CD4-positive, alpha-beta T cell treated with Interleukin-4 for 1 hour (primary cell): ENCODE measurements around the gene MIER2.
"Not testable (repeated sequence)": the region's sequence is repeated elsewhere in the genome, so short reads cannot be mapped to it uniquely, and the experiment has no call there.

Experiments used
- DNase-seq, 2 donors: peaks; one replicate each; pipeline ENCODE4 v3.0.0-alpha.2; 2020 to 2022

Gene MIER2

DNA sequence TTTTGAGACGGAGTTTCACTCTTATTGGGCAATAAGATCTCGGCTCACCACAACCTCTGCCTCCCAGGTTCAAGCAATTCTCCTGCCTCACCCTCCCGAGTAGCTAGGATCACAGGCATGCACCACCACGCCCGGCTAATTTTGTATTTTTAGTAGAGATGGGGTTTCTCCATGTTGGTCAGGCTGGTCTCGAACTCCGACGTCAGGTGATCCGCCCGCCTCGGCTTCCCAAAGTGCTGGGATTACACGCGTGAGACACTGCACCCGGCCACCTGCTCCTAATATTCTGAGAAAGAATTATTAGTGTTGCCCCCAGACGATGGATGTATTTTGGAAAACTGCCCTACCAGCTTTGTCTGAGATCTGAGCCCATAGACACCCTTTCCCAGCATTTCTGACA is 10.9 kb upstream of the MIER2 start:
- DNase-seq = not testable (repeated sequence)

DNA sequence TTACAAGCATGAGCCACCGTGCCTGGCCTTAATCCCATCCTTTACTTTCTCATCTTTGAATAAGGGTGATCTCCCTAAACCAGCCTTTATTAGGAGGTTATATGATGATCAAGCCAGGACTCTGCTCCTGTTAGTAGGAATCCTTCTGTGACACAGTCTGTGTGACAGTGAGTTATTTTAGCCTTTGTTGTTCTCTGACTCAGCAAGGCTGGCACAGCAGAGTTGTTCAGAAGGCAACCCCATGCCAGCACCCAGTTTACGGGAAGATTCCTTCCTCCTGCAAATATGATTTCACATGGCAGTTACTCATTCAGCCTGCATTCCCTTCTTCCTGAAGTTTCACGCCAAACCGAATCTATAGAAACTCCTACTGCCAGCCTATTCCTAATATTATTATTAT is 10.5 kb upstream of the MIER2 start:
- no peak for DNase-seq

DNA sequence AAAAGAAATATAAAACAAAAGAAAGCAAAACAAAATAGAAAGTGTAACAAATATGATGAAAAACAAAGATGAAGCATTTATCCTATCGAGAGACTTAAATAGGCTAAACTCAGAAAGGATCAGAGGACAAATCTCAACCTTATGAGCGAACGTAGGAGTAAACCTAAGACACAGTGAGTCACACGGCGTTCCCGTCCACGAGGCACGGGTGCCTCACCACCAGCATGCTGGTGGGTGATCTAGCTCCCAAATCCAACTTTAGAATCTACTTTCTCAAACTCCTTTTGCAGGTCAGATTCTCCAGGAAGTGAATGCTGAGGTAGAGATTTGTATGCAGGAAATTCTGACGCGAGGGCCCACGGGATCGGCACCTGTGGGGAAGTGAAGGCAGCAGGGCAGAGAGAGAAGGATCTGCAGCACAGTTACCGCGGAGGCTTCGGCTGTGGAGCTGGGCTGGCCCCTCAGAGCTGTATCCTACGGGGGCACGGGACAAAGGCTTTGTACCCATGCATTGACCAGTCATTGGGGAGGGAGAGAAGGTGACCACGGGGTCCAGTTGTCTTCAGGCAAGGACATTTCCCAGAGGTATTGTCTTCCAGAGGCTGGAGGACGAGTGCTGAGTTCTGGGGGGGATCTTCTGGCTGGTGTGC is 7.5 kb upstream of the MIER2 start:
- DNase-seq = no peak

DNA sequence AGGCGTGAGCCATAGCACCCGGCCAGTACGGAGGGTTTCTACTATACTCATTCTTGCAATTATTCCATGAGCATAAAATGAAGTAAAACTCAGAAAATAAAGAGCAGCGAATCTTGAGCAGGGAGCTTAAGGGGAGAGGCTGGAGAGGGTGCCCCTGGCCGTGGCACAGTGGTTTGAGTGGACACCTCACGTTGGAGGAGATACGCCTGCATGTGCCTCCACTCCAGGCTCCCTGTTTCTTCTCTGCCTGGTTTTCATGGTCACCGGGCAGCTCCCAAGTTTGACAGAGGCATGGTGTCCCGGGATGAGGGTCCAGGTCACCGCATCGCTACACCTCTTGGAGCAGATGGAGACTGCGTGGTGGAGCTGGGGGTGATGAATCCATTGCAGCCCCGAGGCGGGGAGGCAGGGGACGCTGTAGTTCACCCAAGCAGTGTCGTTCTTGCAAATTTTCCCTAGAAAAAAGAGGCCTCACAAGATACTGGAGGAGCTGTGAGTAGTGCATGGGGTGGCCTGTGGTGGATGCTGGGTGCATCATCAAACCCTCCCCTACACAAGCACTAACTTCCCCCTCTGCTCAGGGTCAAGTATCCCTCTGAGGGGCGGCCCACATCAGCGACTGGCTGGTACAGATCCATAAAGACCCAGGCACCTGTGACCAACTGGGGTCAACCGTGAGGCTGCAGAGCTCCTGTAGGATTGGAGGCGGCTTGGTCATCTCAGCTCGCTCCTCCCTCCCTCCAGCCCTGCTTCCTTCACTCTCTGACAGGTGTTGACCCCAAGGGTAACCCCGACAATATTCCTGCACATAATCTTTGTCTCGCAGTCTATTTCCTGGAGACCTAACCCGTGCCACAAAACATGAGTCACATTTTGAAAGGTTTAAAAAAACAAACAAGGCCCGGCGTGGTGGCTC is 3.6 kb upstream of the MIER2 start:
- DNase-seq = no peak

DNA sequence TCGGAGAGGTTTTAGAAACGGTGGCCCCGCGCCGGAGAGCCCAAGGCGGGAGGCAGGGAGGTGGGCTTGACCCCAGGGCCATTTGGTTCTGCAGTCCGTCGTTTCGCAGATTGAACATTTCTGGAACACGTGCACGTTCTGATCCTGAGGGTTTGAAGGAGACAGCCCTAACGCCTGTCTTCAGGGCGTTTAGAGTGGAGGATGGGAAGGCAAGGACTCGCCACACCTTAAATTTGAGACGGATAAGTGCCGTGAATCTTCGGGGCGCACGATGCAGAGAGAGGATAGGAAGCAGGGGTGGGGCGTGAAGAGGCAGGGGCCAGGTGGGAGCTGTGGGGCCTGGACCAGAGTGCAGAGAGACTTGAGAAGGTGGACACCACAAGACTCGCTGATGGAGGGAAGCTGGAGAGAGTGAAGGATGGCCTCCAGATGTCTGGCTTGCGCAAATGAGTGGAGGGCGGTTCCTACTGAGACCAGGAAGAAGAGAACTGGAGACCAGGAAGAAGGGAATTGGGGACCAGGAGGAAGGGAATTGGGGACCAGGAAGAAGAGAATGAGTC is 804 bp upstream of the MIER2 start:
- DNase-seq = no peak

DNA sequence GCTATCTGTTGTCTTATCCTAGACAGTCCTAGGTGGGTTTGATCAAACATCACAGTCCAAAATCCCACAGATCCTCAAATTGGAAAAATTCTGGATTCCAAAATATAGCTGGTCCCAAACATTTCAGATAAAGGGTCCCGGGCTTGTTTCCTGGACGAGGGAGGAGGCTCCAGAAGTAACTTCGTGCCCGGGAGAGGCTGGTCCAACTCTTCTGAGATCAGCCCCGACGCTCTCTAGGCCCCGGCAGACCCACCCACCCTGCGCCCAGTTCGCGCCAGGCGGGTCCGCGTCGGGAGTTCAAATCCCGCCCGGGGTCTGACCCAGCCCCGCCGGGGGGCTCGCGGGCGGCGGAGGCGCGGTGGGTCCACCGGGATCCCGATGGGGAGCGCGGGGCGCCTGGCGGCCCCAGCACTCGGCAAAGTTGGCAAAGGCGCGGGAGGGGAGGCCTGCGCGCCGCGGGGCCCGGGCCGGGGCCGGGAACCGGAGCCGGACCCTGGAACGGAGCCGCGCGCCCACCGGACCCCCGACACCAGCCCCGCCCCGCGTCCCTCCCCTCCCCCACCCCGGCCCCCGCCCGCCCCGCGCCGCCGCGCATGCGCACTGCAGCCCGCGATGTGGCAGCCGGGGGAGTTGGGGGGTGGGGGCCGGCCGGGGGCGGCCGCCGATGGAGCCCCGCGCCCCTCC is 513 bp downstream of the MIER2 start:
- DNase-seq = peak in 1 of 2 donors; percentile 19

DNA sequence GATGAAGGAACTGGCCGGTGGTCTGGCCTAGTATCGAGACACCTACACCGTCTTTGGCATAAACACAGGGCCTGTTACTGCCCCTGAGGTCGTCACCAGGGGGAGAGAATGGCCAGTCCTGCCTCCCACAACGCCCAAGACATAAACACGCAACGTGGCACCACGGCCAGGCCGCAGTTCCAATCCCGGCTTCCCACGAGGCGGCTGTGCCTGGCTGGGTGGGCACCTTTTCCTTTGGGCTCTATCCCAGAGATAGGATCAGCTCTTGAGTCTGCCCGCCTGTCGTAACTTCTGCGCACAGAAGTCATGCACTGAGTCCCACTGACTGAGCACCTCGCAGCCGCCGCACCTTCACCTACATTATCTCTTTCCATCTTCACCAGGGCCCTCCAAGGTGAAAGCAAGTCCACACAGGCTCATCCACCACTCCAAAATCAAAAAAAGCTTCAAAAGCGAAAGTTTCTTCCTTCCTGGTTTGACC is 1.1 kb downstream of the MIER2 start:
- DNase-seq = peak in 1 of 2 donors; percentile 20

DNA sequence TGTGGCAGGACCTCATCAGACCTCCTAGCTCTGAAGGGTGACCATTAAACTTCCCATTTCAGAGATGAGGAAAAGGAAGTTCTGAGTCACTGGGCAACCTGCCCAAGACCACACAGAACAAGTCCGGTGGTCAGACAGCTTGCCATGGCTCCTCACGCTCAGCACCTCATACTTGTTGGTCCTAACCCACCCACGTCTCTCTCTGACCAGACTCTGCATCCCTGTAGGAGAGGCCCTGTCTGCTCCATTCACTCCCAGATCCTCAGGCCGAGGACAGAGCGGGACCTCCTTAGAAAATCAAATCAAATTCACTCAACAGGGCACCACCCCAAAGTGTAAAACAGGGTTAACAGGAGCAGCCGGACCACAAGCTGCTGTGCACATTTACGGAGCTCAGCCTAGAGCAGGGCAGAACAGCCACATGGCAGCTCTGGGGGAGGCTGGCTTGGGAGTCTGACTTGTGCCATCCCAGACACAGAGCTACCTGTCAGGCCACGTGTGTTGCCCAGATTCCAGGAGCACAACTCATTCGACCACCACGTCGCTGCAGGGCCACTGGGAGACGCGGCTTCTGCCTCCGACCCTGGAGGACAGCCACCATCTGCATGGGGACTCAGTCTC is 1.7 kb downstream of the MIER2 start:
- DNase-seq = peak in 1 of 2 donors; percentile 43

DNA sequence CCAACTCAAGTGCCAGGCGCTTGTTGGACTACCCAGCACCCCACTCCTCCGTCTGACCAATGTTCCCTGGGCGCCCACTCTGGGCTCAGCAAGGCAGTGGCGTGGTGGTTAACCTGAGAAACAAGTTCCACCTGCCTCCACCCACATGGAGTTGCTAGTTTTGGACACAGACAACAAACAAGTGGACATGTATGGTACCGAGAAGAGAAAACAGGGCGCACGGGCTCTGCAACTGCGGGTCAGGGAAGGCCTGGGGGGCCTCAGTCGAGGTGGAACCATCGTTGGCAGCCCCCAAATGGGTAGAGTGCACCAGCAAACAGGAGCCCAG is 2.5 kb downstream of the MIER2 start:
- DNase-seq = no peak

DNA sequence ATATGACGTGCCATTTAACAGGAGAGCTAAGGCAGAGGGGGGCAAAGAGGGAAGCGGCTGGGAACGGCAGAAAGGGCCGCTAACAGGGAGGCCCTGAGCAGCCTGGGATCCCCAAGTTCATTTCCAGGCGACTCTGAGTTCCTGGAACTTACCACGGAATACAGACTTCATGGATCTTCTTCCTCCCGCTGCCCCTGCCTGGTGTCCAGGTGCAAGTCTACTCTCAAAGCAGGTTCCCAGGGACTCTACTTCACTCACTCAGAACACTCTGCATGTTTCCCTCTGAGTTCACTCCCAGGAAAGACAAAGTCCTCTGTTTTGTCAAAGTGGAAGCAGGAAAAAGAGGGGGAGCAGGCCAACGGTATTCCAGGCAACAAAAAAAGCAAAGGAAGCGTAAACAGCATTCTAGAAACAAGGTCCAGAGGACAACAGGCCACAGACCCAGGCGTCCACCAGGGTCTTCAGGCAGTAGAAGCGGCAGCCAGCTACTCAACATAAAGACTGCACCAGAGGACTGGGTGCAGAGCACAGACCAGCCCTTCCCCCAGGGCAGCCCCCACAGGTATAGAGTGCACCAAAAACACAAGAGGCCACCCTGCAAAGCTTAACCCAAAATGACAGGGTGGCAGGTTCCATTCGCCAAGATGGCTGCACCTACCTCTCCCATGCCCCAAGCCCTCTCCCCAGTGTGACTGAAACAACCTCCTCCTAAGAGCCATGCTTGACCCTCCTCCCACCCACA is 3.0 kb downstream of the MIER2 start:
- no peak for DNase-seq

DNA sequence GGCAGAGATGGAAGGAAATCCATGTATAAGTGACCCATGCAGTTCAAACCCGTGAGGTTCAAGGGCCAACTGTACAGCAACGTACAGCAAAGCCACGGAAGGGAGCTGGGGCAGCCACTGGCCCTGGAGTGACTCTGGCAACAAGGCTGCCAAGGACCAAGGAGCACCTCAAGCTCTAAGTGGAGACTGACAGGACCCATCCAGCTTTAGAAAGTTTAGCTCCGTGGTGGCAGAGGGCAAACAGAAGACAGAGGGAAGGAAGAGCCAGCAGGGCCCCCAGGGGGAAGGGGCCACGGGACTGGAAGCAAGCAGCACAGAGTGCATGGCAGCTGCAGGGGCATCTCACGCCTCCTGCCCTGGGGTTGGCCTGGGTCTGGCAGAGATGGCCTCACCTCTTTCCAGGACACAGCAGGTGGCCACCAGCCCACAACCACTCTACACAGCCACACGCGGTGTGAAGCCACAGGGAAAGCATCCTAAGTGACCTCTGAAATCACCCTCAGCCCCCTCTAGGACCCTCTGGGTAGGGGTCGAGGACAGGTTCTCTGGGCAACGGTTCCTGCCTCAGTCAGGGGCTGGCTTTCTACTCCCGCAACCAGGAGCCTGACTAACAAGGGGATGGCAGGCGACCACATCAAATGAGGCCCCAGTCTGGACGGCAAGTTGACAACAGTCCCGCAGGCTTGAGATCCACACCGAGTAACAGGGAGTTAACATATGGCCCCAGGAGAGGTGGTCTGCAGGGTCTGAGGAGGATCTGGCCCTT is 3.8 kb downstream of the MIER2 start:
- DNase-seq = no peak

DNA sequence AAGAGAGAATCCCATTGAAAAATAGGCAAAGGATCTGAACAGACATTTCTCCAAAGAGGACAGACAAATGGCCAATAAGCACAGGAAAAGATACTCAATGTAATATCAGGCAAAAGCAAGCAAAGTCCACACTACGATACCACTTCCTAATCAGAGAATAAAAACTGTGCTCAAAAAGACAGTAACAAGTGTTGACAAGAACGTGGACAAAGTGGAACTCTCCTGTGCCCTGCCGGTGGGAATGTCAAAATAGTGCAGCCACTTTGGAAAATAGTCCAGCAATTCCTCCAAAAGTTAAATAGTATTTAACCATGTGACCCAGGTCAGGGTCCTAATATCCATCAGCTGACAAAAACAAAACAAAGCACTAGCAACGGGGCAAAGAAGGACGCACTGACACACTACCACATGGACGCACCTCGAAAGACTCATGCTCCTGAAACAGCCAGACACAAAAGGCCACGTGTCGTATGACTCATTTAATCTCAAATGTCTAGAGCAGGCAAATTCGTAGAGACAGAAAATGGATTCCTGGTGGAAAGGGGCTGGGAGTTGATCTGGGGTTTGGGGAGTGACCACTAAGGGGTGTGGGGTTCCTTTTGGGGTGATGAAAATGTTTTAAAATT is 5.2 kb downstream of the MIER2 start:
- DNase-seq = no peak

DNA sequence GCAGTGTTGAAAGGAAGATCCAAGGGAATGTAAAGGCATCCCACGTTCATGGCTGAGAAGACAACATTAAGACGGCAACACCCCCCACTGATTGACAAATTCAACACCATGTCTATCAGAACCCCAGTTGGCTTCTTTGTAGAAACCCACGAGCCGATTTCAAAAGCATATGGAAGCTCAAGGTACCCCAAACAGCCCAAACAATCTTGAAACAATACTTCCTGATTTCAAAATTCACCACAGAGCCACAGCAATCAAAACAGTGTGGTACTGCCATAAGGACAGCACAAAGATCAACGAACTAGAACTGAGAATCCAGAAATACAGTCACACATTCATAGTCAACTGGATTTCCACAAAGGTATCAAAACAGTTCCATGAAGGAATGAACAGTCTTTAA is 6.2 kb downstream of the MIER2 start:
- DNase-seq = no peak

DNA sequence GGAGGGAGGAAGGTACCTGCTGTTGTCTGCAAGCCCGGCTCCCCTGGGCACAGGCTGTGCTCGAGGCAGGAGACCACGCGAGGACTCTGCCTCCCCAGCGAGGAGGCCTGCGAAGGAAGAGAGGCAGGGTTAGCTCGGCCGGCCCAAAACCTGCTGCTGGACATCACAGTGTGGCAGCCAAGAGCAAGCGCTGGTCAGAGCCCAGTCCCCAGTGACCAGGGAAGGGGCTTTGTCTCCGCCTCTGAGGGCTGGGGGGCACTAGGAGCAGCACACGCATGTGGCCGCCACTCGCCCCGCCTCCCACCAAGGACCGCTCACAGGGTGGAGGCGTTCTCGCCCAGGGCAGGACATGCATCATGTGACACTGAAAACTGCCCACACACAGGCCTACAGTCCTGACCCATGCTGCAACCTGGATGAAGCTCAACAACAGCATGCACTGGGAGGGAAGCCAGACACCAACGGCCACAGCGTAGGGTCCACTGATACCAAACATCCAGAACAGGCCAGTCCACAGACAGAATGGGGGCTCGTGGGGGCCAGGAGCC is 8.5 kb downstream of the MIER2 start:
- no peak for DNase-seq

DNA sequence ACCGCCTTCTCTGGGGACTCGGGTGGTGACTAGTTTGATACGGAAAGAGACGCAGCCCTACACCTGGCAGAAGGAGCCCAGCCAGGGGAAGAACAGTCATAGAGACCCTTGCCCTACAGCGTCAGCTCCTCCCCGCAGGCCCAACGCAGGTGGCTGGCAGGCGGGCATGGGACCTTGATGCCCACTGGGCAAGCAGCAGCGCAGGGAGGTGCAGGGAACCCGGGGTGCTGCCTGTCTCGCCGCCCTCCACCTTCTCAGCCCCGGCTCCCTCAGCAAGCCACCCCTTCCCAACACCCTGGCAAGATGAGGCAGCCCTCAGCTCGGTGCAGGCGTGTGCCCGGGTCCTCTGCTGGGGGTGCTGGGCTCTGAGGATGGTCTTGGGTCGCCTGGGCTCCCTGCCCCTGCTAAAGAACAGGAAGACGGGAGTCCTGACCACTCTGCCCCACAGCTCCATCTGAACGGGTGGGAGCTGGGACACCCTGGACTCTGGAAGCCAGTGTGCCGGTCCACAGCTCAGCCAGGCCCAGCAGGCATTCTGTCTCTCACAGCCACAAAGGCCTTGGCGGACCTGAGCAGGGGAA is 9.0 kb downstream of the MIER2 start:
- no peak for DNase-seq

DNA sequence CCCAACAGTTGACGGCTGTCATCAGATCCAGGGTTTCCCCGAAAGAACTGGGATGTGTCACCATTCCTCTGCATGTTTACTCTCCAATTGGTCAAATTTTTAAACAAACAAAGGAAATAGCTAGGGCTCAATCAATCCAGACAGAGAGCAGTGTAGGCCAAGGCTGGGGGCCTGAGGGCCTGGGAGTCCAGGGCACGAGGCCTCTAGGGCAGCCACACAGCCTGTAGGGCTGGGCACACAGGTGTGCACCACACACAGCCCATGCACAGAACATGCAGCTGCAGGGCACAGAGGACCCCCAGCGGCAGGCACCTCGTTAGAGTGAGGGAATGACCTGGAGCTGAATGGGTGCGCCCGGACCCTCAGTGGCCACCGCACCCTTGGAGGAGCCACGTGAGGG is 9.5 kb downstream of the MIER2 start:
- no peak for DNase-seq

DNA sequence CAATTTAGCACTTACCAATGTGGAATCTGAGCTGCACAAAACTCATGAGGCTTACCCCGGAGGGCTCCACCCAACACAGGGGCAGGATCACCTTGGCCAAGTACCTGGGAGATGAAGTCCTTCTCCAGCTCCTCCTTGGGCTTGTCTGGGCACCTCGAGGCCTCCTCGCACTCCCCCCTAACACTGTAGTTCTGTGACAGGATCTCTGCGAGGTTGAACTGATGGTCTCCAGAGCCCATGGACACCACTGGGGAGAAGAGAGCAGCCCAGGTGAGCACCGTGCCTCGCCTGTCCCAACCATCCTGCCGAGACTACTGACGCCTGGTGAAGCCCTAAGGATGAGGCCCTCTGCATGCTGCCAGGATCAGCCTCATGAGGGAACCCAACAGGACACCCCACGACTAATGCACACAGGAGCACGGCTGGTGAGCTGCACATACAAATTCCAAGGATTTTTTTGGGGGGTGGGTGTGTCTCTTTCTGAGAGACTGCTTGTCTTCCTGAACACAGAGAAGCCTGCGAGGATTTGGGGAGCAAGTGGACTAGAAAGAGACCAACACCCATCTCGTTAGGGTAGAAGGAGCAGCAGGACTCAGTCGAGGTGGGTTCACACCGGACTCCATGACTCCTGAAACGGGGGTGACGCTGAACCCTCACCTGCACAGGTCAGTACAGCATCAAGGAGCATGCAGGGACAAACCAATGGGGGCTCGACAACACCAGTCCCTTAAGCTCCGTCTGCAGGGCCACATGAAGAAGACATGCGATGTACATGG is 10.1 kb downstream of the MIER2 start:
- DNase-seq = no peak

DNA sequence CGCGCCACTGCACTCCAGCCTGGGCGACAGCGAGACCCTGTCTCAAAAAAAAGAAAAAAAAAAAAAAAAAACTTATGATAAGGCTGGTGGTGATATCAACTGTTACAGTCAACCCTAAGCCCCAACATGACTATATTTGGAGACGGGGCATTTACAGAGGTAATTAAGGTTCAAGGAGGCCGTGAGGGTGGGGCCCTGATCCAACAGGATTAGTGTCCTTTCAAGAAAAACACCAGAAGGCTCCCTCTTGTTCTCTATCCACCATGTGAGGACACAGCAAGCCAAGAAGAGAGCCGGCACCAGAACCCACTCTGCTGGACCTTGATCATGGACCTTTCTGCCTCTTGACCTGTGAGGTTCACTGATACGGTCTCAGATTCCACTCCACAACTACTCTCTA is 14.1 kb downstream of the MIER2 start:
- no peak for DNase-seq

DNA sequence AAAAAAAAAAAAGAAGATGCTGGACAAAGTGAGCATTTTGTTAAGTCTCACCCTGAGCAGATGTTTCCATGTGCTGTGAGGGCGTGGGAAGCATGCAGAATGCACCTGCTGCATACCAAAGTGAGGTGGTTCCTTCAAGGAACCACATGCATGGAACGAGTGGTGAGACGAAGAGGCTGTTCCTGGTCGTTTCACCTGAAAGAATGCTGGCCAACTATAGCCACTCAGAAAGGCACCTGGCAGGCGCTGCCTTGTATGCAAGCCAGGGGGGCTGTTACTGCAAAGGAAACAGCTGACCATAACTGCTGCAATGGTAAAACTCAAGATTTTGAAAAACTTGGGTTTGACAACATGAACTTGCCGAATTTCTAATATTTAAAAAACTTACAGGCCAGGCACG is 14.7 kb downstream of the MIER2 start:
- DNase-seq = no peak
